DOHH2 (cell line): Measurements from ENCODE around the gene GCNT4.

Experiments
- EZH2phosphoT487 ChIP-seq: fragments of 200-600 bp; sonication (generic); IDR thresholded peaks from 2 replicates; pipeline ENCODE4 v1.6.1; 2017; ENCODE audit warnings: borderline replicate concordance, mild to moderate bottlenecking, antibody characterized with exemption, low read length, moderate library complexity, mixed read lengths
- TF ChIP-seq, protein P1 (sequence below): fragments of 200-600 bp; sonication (generic); IDR thresholded peaks from one replicate; pipeline ENCODE4 v1.5.1; 2014; ENCODE audit warnings: antibody characterized with exemption, mild to moderate bottlenecking, low read depth, low read length; ENCODE audit not compliant: poor library complexity, severe bottlenecking

DNA sequence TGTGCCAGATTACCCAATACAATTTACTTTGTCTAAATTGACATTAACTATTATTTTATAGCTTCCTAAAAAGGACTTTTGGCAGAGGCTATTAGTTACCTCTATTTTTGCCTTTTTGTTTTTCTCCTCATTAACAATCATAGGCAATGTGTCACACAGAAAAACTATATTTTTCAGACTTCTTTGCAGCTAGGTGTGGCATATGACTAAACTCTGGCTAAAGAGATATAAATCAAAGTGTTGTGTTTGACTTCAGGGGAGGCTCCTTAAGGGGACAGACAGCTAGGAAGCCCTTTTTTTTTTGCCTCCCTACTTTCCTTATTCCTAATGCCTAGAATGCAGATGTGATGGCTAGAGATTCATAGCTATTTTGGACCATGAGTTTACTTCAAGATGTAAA, 19.7 kb upstream of the GCNT4 start:
- TF ChIP-seq, protein P1, sequence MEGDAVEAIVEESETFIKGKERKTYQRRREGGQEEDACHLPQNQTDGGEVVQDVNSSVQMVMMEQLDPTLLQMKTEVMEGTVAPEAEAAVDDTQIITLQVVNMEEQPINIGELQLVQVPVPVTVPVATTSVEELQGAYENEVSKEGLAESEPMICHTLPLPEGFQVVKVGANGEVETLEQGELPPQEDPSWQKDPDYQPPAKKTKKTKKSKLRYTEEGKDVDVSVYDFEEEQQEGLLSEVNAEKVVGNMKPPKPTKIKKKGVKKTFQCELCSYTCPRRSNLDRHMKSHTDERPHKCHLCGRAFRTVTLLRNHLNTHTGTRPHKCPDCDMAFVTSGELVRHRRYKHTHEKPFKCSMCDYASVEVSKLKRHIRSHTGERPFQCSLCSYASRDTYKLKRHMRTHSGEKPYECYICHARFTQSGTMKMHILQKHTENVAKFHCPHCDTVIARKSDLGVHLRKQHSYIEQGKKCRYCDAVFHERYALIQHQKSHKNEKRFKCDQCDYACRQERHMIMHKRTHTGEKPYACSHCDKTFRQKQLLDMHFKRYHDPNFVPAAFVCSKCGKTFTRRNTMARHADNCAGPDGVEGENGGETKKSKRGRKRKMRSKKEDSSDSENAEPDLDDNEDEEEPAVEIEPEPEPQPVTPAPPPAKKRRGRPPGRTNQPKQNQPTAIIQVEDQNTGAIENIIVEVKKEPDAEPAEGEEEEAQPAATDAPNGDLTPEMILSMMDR = no peak
- no peak for TF ChIP-seq EZH2phosphoT487
